ENCODE measurements around the gene CACNG6.

The CACNG6 gene

GRCh38 chr19:53957448-53958167, 33.8 kb upstream of the CACNG6 start:
- Histone ChIP-seq H3K27me3 (replicated peaks) (peaks cover 39% of the 10 kb centered on the region), H3K27ac (no peak overlapping the region), H3K36me3 (replicated peaks) (no peaks in the 10 kb centered on the region), H3K4me3 (ENCODE audit: low read depth, low read length) (no peak overlapping the region)
- in situ Hi-C loops (cut with HindIII; ENCODE audit: low pct_ligation_motif_present, low sequenced_read_pairs), result no loop called here
- TF ChIP-seq, protein P1, sequence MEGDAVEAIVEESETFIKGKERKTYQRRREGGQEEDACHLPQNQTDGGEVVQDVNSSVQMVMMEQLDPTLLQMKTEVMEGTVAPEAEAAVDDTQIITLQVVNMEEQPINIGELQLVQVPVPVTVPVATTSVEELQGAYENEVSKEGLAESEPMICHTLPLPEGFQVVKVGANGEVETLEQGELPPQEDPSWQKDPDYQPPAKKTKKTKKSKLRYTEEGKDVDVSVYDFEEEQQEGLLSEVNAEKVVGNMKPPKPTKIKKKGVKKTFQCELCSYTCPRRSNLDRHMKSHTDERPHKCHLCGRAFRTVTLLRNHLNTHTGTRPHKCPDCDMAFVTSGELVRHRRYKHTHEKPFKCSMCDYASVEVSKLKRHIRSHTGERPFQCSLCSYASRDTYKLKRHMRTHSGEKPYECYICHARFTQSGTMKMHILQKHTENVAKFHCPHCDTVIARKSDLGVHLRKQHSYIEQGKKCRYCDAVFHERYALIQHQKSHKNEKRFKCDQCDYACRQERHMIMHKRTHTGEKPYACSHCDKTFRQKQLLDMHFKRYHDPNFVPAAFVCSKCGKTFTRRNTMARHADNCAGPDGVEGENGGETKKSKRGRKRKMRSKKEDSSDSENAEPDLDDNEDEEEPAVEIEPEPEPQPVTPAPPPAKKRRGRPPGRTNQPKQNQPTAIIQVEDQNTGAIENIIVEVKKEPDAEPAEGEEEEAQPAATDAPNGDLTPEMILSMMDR (IDR thresholded peaks at IDR 0.05; ENCODE audit: low read depth, low read length, missing control alignments), result no peak
- DNase-seq, result no peak

DNA sequence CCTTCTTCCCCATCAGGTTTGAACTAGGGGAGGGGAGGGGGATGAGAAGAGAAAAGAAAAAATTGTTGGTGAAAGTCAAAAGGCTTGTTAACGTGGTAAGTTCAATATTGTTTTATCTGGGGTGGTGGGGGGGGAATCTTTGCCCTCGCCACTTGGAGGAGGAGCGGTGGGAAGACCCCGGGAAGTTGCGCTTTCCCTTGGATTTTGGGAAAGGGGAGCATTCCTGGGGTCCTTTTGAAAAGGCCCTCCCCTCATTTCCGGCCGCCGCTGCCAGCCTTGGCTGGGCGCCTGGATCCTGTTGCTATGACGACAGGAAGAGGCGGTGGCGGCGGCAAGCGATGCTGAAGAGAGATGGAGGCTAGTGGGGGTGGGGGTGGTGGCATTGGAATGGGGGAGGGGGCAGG, 33.3 kb upstream of the CACNG6 start:
- peaks cover 41% of the 10 kb centered on the region for H3K27me3 ChIP-seq (replicated peaks)
- no peaks in the 10 kb centered on the region for H3K36me3 ChIP-seq (replicated peaks)
- in situ Hi-C loops (cut with HindIII; ENCODE audit: low pct_ligation_motif_present, low sequenced_read_pairs), result no loop called here
- DNase-seq, result no peak
- H3K4me3 ChIP-seq (ENCODE audit: low read depth, low read length), result no peak overlapping the region
- H3K27ac ChIP-seq, result no peak overlapping the region
- TF ChIP-seq, protein P1 (IDR thresholded peaks at IDR 0.05; ENCODE audit: low read depth, low read length, missing control alignments), result no peak

GRCh38 chr19:53958823-53959757, 32.3 kb upstream of the CACNG6 start:
- no peaks in the 10 kb centered on the region for H3K36me3 ChIP-seq (replicated peaks)
- no peak for DNase-seq
- H3K4me3 ChIP-seq (ENCODE audit: low read depth, low read length), result no peak overlapping the region
- TF ChIP-seq, protein P1 (IDR thresholded peaks at IDR 0.05; ENCODE audit: low read depth, low read length, missing control alignments), result no peak
- H3K27ac ChIP-seq, result no peak overlapping the region
- H3K27me3 ChIP-seq (replicated peaks), result peaks cover 44% of the 10 kb centered on the region
- in situ Hi-C loops (cut with HindIII; ENCODE audit: low pct_ligation_motif_present, low sequenced_read_pairs), result no loop called here

GRCh38 chr19:53960187-53960586, 31.2 kb upstream of the CACNG6 start:
- Histone ChIP-seq H3K27me3 (replicated peaks) (peaks cover 44% of the 10 kb centered on the region), H3K27ac (no peak overlapping the region), H3K36me3 (replicated peaks) (no peaks in the 10 kb centered on the region), H3K4me3 (ENCODE audit: low read depth, low read length) (no peak overlapping the region)
- in situ Hi-C loops (cut with HindIII; ENCODE audit: low pct_ligation_motif_present, low sequenced_read_pairs), result no loop called here
- TF ChIP-seq, protein P1 (IDR thresholded peaks at IDR 0.05; ENCODE audit: low read depth, low read length, missing control alignments), result no peak
- DNase-seq, result no peak

GRCh38 chr19:53960886-53961285, 30.6 kb upstream of the CACNG6 start:
- Histone ChIP-seq H3K27me3 (replicated peaks) (peaks cover 44% of the 10 kb centered on the region), H3K36me3 (replicated peaks) (no peaks in the 10 kb centered on the region), H3K4me3 (ENCODE audit: low read depth, low read length) (no peak overlapping the region), H3K27ac (no peak overlapping the region)
- TF ChIP-seq, protein P1 (IDR thresholded peaks at IDR 0.05; ENCODE audit: low read depth, low read length, missing control alignments), result no peak
- no peak for DNase-seq
- in situ Hi-C loops (cut with HindIII; ENCODE audit: low pct_ligation_motif_present, low sequenced_read_pairs), result no loop called here

Data from brain microvascular endothelial cell (primary cell).